ENCODE measurements around the gene SLC27A2.

The SLC27A2 gene

GRCh38 chr15:50192926-50193620 is 11.1 kb downstream of the SLC27A2 start:
- DNase-seq: no peak

GRCh38 chr15:50202003-50202402 is 20.0 kb downstream of the SLC27A2 start:
- DNase-seq: no peak

- no peak for DNase-seq
Observed at GRCh38 chr15:50206020-50206419, 24.0 kb downstream of the SLC27A2 start.

- DNase-seq: no peak
Observed at GRCh38 chr15:50209809-50210208, 27.8 kb downstream of the SLC27A2 start.

GRCh38 chr15:50210462-50211157 is 28.6 kb downstream of the SLC27A2 start:
- no peak for DNase-seq

- DNase-seq: no peak
Observed at GRCh38 chr15:50218291-50218690, 36.3 kb downstream of the SLC27A2 start.

- no peak for DNase-seq
Observed at GRCh38 chr15:50218691-50219090, 36.7 kb downstream of the SLC27A2 start.

- DNase-seq: no peak
Observed at GRCh38 chr15:50219820-50220219, 37.8 kb downstream of the SLC27A2 start.

- DNase-seq: no peak
Observed at GRCh38 chr15:50222181-50222580, 40.2 kb downstream of the SLC27A2 start.

- no peak for DNase-seq
Observed at GRCh38 chr15:50224606-50225005, 42.6 kb downstream of the SLC27A2 start.

GRCh38 chr15:50225057-50225456 is 43.1 kb downstream of the SLC27A2 start:
- no peak for DNase-seq

GRCh38 chr15:50225938-50226337 is 43.9 kb downstream of the SLC27A2 start:
- no peak for DNase-seq

GRCh38 chr15:50227076-50227475 is 45.1 kb downstream of the SLC27A2 start:
- peak; percentile 29 for DNase-seq

- no peak for DNase-seq
Observed at GRCh38 chr15:50228866-50229265, 46.9 kb downstream of the SLC27A2 start.

GRCh38 chr15:50229336-50229735 is 47.3 kb downstream of the SLC27A2 start:
- DNase-seq: no peak

GRCh38 chr15:50231761-50232160 is 49.8 kb downstream of the SLC27A2 start:
- no peak for DNase-seq

- no peak for DNase-seq
Observed at GRCh38 chr15:50232791-50233190, 50.8 kb downstream of the SLC27A2 start.

- DNase-seq: no peak
Observed at GRCh38 chr15:50233192-50233736, 51.3 kb downstream of the SLC27A2 start.

GRCh38 chr15:50234764-50235163 is 52.8 kb downstream of the SLC27A2 start:
- no peak for DNase-seq

GRCh38 chr15:50235794-50236193 is 53.8 kb downstream of the SLC27A2 start:
- no peak for DNase-seq

- DNase-seq: no peak
Observed at GRCh38 chr15:50236433-50236832, 54.4 kb downstream of the SLC27A2 start.

GRCh38 chr15:50238255-50238654 is 56.3 kb downstream of the SLC27A2 start:
- no peak for DNase-seq

GRCh38 chr15:50241684-50242450 is 59.9 kb downstream of the SLC27A2 start:
- DNase-seq: no peak

- no peak for DNase-seq
Observed at GRCh38 chr15:50244153-50244552, 62.2 kb downstream of the SLC27A2 start.
